Lung (tissue), 12 donors: ENCODE data around the gene KCTD21. TPM values are rescaled to one million over a fixed set of nuclear protein-coding genes. Genes with fewer than 3 reads are reported as not detected.

Source experiments
- ATAC-seq: fragments of 200-7000 bp; cut with Tn5 transposase; one replicate; pipeline ENCODE4 v1.9.1; 2020; ENCODE audit warnings: moderate number of reproducible peaks; ENCODE audit not compliant: insufficient read depth, low FRiP score
- DNase-seq, 3 donors: peaks; one replicate each; pipeline ENCODE4 v3.0.0-alpha.2; 2013 to 2017
- H3K27ac ChIP-seq, 2 donors: one replicate each; pipeline ENCODE4 v1.5.1; 2013; ENCODE audit warnings: mild to moderate bottlenecking in 2 of 2, moderate library complexity in 2 of 2, control low read depth in 1 of 2, inconsistent platforms in 1 of 2, low read depth in 1 of 2, low read length in 1 of 2
- H3K27me3 ChIP-seq, 3 donors: one replicate each; pipeline ENCODE4 v1.5.1; 2013; ENCODE audit warnings: low read length in 2 of 3; ENCODE audit not compliant: control insufficient read depth in 3 of 3, insufficient read depth in 3 of 3
- H3K36me3 ChIP-seq, 4 donors: one replicate each; pipeline ENCODE4 v1.5.1; 2013; ENCODE audit warnings: low read length in 4 of 4, mild to moderate bottlenecking in 1 of 4, moderate library complexity in 1 of 4; ENCODE audit not compliant: control insufficient read depth in 4 of 4, insufficient read depth in 4 of 4
- H3K4me1 ChIP-seq, 5 donors: one replicate each; pipeline ENCODE4 v1.5.1; 2013; ENCODE audit warnings: low read length in 5 of 5, mild to moderate bottlenecking in 2 of 5, moderate library complexity in 1 of 5; ENCODE audit not compliant: control insufficient read depth in 5 of 5, insufficient read depth in 5 of 5
- H3K4me3 ChIP-seq: one replicate; pipeline ENCODE4 v1.5.1; 2013; ENCODE audit warnings: mild to moderate bottlenecking, control low read depth, moderate library complexity
- H3K9ac ChIP-seq, 2 donors: one replicate each; pipeline ENCODE4 v1.5.1; 2013; ENCODE audit warnings: low read length in 2 of 2, control low read depth in 1 of 2; ENCODE audit not compliant: insufficient read depth in 1 of 2
- H3K9me3 ChIP-seq, 4 donors: one replicate each; pipeline ENCODE4 v1.5.1; 2013; ENCODE audit warnings: low read length in 3 of 4, mild to moderate bottlenecking in 1 of 4, moderate library complexity in 1 of 4; ENCODE audit not compliant: control insufficient read depth in 4 of 4, insufficient read depth in 3 of 4
- CTCF ChIP-seq: IDR thresholded peaks from 2 replicates; pipeline ENCODE4 v1.5.1; 2012; ENCODE audit warnings: mild to moderate bottlenecking; ENCODE audit errors: control extremely low read depth, extremely low read depth
- WGBS, 2 donors: extraction: QIAGEN DNeasy Blood & Tissue Kit; methylation state at CpG; one replicate each; pipeline ENCODE4 v1.1.7; 2013; 5-methylcytosine and 5-hydroxymethylcytosine counted together
- polyA plus RNA-seq, 2 donors: library from polyadenylated mRNA; stranded (reverse); fragments of 200-250 nt; gene quantifications; one replicate each; pipeline ENCODE4 v1.2.1, GENCODE V29; 2013
- total RNA-seq, 2 donors: library from RNA; depleted of rRNA in 1 of 2; stranded (reverse); fragments of >200 nt in 1 of 2; gene quantifications; one replicate each; pipeline ENCODE4 v1.2.1, GENCODE V29; 2014 to 2021
- donor health status: control.
- donor health status: control.
- donor health status: Bipolar disorder and iron deficiency.
- donor health status: healthy.
- donor health status: DM: yes; HTN: yes; CAD: no.

Gene KCTD21
- total and polyA plus RNA-seq, 4 donors, result 4.1 to 10.8 (median 7.5) TPM

GRCh38 chr11:78221396-78222315 lies 33.2 kb upstream of the KCTD21 start:
- Histone ChIP-seq H3K27me3 (no peaks in the 10 kb centered on the region), H3K9me3 (no peaks in the 10 kb centered on the region), H3K4me1 (no peaks in the 10 kb centered on the region), H3K27ac (no peak overlapping the region), H3K9ac (no peak overlapping the region), H3K36me3 (peaks cover 15 to 69% (median 31%) of the 10 kb centered on the region in 4 donors), H3K4me3 (no peak overlapping the region)
- DNase-seq (peak in 1 of 3 donors; percentile 4), ATAC-seq (no peak)
- WGBS, 2 donors, result 86 to 91% methylated on average over 13 of the region's 13 CpGs
- no peak for TF ChIP-seq CTCF

- Histone ChIP-seq H3K36me3 (peaks cover 15 to 73% (median 32%) of the 10 kb centered on the region in 4 donors), H3K4me3 (no peak overlapping the region), H3K27ac (no peak overlapping the region), H3K27me3 (no peaks in the 10 kb centered on the region), H3K4me1 (no peaks in the 10 kb centered on the region), H3K9ac (no peak overlapping the region), H3K9me3 (no peaks in the 10 kb centered on the region)
- 95 to 96% methylated on average over 14 of the region's 14 CpGs for WGBS, 2 donors
- TF ChIP-seq CTCF, result no peak
- DNase-seq, result peak in 1 of 3 donors; percentile 7
- ATAC-seq, result no peak
Observed at GRCh38 chr11:78220218-78221157, 32.1 kb upstream of the KCTD21 start.

- Histone ChIP-seq H3K27ac (no peak overlapping the region), H3K36me3 (peaks cover 15 to 75% (median 27%) of the 10 kb centered on the region in 4 donors), H3K9me3 (no peaks in the 10 kb centered on the region), H3K4me1 (no peaks in the 10 kb centered on the region), H3K27me3 (no peaks in the 10 kb centered on the region), H3K4me3 (no peak overlapping the region), H3K9ac (no peak overlapping the region)
- ATAC-seq (no peak), DNase-seq (peak in 1 of 3 donors; percentile 5)
- no peak for TF ChIP-seq CTCF
- 95% methylated on average over 7 of the region's 7 CpGs for WGBS, 2 donors
Observed at GRCh38 chr11:78219493-78220217, 31.2 kb upstream of the KCTD21 start.
